NT2/D1 (cell line): ENCODE results near the gene THSD7A.

Source experiments
- SUZ12 ChIP-seq: IDR thresholded peaks from 2 replicates; pipeline ENCODE4 v1.6.1; 2011; ENCODE audit not compliant: insufficient read length, insufficient read depth; ENCODE audit errors: extremely low read depth
- YY1 ChIP-seq: IDR thresholded peaks from 2 replicates; pipeline ENCODE4 v1.6.1; 2011; ENCODE audit not compliant: insufficient read length, insufficient read depth

DNA sequence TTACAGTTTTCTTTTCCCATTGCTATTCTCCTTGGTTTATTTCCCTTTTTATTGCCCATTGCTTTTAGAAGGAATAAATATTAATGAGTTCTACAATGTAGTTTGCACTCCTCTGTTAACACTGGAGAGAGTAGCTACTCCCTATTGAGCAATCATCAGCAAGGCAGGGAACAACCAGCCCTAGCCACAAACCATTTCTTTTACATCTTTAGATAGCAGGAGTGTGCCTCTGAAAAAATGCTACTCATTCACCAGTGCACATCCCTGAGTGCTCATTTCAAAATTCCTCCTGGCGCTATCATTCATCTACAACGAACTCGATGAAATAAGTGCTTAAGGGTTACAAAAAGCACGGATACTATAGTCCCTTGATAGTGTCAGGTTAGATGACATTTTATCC is 252.9 kb downstream of the THSD7A start:
- TF ChIP-seq SUZ12, result no peak
- no peak for TF ChIP-seq YY1
